NCI-H748 (cell line): ENCODE measurements around the gene CDC123.
"Not testable (repeated sequence)": the region's sequence is repeated elsewhere in the genome, so short reads cannot be mapped to it uniquely, and the experiment has no call there.

Experiments used
- DNase-seq: peaks from one replicate; lab custom pipeline; 2025; ENCODE audit not compliant: unreplicated experiment; lab: John Stamatoyannopoulos, UW

The CDC123 gene

DNA sequence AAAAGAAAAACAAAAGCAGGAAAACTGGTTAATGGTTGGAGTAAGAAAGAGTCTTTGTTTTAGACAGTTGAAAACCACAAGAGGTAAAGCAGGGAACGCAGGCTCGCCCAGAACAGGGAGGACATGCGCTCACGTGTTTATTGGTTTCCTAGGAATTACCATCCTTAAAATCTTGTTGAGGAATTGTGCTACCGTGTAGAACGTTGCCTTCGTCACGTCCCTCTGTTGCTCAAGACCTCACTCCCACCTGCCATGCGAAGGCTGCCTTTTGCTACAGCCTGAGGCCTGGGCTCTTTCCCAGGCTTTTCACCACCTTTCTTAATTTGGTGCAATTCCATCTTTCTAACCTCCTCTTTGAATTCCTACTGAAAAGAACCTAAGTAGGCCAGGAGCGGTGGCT, 91.8 kb downstream of the CDC123 start:
- DNase-seq = no peak

DNA sequence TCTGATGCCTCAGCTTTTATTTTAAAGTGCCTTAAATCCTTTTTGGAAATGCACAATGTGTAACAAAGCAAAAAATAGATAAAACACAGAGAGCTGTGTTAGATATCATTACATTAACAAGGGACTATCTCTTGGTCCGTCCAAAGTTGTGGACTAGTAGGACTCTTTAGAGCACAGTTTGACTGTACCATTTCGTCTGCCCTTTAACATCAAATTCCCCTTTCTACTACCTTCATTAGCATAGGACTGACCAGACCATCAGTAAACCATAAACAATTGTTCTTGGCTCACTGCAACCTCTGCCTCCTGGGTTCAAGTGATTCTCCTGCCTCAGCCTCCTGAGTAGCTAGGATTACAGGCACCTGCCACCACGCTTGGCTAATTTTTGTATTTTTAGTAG, 101.8 kb downstream of the CDC123 start:
- not testable (repeated sequence) for DNase-seq

DNA sequence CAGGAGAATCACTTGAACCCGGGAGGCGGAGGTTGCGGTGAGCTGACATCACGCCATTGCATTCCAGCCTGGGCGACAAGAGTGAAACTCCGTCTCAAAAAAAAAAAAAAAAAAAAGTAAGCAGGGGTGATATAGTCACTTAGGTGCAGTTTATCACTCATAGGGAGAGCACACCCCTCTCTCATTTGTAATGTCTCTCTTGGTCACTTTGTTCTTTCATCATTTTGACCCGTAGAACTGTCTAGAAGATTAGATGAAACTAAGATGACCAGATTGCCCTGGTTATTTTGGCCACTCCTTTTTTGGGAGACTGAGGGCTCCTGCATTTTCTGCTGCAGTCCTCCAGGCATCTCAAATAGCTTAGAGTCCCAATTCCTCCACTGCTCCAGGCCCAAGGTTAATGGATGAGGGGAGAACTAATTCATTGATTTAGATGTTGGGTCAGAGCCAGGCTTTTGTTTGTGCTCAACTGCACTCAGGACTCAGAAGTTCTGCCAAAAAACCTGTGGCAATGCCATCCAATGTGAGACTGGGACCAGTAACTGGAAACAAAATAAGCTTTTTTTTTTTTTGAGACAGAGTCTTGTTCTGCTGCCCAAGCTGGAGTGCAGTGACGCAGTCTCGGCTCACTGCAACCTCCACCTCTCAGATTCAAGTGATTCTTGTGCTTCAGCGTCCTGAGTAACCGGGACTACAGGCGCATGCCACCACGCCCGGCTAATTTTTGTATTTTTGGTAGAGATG, 103.4 kb downstream of the CDC123 start:
- DNase-seq = no peak
